Skin of body (tissue), 2 donors: ENCODE data around the gene NPIPA5. TPM values are rescaled to one million over a fixed set of nuclear protein-coding genes. Genes with fewer than 3 reads are reported as not detected.
"Not testable (repeated sequence)": the region's sequence is repeated elsewhere in the genome, so short reads cannot be mapped to it uniquely, and the experiment has no call there.

Source experiments
- DNase-seq: peaks from one replicate; lab custom pipeline; 2025; lab: John Stamatoyannopoulos, UW
- total RNA-seq: library from RNA; depleted of rRNA; stranded (reverse); fragments of >200 nt; gene quantifications from one replicate; pipeline ENCODE4 v1.2.3, GENCODE V29; 2014

Gene NPIPA5
- not detected for total RNA-seq

DNA sequence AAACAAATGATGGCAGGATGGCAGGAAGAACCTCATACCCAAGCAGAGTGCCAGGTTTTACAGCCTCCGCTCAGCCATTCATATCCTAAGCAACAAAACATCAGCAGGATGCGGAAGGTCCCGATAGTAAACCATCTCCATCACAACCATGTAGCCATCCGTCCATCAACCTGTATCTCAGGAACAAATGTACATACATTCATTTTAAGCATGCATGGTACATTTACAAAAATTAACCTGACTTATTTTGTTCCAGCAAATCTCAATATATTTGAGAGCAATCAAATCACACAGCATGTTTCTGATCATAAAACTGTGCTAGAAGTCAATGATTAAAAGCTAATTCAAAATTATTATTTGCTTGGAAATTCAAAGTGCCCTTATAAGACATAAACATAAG is at the start of gene NPIPA5:
NPIPA5 (minus strand) TSS at position 101 of the 400 bp plus-strand sequence; CDS start at position 101, 0 bp downstream.
- DNase-seq = not testable (repeated sequence)

- peak; percentile 89 for DNase-seq
Measured at GRCh38 chr16:15427648-15428239, 49.6 kb upstream of the NPIPA5 start.

DNA sequence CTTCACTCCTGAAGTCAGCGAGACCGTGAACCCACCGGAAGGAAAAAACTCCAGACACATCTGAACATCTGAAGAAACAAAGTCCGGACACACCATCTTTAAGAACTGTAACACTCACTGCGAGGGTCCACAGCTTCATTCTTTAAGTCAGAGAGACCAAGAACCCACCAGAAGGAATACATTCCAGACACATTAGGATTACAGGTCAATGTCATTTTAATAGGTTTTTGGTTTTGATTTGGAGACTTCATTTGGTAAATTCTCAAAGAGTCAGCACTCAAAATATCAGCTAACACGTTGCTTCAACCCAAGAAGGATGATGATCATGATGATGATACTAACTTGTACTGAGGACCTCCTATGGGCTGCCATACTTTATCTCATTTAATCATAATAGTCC is 48.7 kb upstream of the NPIPA5 start:
- DNase-seq = no peak

GRCh38 chr16:15425861-15426260 is 47.8 kb upstream of the NPIPA5 start:
- DNase-seq = no peak

DNA sequence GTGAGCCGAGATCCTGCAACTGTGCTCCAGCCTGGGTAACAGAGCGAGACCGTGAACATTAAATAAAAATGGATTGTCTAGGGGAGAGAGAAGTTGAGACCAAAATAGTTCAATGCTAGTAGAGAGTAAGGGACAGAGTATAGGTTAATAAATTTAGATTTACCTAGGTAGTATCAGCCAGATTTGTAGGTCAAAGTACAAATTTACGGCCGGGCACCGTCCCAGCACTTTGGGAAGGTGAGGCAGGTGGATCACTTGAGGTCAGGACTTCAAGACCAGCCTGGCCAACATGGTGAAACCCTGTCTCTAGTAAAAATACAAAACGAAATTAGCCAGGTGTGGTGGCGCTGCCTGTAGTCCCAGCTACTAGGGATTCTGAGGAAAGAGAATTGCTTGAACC is 44.1 kb upstream of the NPIPA5 start:
- no peak for DNase-seq

- not testable (repeated sequence) for DNase-seq
Measured at GRCh38 chr16:15421696-15422095, 43.6 kb upstream of the NPIPA5 start.

- no peak for DNase-seq
Measured at GRCh38 chr16:15418206-15418605, 40.1 kb upstream of the NPIPA5 start.

GRCh38 chr16:15417197-15417596 is 39.1 kb upstream of the NPIPA5 start:
- DNase-seq = no peak

- DNase-seq = no peak
Measured at GRCh38 chr16:15415511-15415985, 37.5 kb upstream of the NPIPA5 start.

- not testable (repeated sequence) for DNase-seq
Measured at GRCh38 chr16:15409476-15409875, 31.4 kb upstream of the NPIPA5 start.

DNA sequence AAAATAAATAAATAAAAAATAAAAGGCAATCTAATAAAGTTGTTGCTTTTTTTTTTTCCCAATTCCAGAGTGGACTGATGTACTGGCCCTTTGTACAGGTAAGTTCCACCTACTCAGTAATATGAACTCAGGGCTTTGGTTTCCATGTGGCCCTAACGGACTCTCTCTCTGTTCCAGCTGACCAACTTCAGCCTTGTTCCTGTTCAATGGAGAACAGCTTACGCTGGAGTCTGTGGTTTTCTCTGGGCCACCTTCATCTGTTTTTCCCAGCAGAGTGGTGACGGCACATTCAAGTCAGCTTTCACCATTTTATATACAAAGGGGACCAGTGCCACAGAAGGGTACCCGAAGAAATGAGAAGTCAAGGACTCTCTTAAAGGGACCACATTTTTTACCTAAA is 29.7 kb upstream of the NPIPA5 start:
- not testable (repeated sequence) for DNase-seq

DNA sequence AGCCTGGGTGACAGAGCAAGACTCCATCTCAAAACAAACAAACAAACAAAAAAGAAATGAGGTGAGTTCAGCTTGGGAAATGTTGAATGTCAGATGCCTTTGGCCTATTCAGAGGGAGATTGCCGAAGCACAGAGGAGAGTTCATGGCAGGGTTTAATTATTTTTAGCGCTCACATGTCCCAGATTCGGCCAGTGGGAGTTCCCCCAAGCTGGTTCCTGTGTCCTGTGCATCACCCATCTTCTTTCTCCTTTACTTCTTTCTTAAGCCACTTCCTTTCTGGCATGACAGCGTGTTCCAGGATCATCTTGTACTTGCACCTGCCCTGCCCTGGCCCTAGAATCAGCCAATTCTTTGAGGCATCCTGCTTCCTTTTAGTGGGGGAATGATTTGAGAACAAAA is 26.7 kb upstream of the NPIPA5 start:
- no peak for DNase-seq

DNA sequence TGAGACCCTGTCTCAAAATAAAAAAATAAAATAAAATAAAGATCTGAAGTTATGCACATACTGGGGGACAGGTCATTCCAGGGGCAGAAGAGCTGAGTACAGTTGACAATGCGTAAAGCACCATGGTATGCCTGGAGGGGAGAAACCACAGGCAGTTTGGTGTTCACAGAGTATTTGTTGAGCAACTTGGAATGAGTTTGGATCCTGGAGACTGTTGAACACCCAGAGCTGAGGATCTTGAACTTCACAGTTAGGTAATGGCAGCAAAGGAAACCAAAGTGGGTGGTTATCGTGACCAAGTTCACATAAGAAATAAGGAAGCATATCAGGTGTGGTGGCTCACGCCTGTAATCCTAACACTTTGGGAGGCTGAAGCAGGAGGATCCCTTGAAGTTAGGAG is 26.0 kb upstream of the NPIPA5 start:
- DNase-seq = not testable (repeated sequence)

DNA sequence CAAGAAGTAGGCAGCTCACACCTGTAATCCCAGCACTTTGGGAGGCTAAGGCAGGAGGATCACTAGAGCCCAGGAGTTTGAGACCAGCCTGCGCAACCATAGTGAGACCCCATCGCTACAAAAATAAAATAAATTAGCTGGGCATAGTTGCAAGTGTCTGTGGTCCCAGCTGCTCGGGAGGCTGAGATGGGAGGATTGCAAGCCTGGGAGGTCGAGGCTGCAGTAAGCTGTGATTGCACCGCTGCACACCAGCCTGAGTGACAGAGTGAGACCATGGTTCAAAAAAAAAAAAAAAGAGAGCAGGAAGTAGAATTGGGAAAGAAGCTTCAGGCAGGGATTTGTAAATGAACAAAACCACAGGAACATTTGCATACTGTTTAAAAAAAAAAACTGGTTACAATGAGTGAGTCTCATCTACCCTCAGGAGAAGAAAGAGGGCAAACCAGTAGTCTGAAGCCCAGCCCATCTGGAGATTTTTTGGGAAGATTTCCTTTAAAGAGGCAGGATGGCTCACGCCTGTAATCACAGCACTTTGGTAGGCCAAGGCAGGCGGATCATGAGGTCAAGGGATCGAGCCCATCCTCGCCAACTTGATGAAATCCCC is 25.4 kb upstream of the NPIPA5 start:
- no peak for DNase-seq

DNA sequence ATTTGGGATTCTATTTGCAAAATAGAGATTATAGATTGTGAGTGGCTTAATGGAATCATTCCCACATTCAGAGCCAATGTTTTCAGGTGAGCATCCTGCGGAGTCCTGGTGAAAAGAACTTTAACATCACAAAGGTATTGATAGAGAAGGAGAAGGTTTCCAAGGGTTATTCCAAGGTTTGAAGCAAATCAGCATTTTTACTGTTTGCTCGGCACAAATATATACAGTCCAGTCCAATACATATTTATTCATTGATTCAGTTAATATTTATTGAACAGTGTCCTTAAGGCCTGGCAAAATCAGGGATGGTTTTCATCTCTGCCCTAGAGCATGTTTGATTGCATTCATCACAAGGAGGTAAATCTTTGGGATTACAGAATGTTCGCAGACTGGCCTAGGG is 23.9 kb upstream of the NPIPA5 start:
- DNase-seq = no peak

DNA sequence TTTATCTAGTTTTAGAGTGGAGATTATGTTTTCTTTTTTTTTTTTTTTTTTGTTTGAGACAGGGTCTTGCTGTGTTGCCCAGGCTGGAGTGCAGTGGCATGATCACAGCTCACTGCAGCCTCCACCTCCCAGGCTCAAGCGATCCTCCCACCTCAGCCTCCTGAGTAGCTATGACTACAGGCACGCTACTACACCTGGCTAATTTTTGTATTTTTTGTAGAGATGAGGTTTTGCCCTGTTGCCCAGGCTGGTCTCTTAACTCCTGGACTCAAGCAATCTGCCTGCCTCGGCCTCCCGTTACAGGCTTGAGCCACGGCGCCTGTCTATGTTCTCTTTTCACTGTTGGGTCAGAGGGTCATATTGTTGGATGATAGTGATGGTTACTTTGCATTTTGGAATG is 22.2 kb upstream of the NPIPA5 start:
- DNase-seq = not testable (repeated sequence)

DNA sequence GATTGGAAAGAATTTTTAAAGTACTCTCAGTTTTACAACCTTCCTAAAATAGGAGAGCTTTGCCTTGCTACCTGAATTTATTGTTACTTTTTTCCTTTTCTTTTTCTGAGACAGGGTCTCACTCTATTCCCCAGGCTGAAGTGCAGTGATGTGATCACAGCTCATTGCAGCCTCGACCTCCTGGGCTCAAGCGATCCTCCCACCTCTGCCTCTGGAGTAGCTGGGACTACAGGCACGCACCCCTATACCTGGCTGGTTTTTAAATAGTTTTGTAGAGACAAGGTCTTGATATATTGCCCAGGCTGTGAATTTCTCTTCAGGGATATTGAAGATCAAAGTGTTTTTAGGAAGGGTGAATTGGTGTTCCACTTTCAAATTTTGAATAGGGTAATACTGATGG is 21.2 kb upstream of the NPIPA5 start:
- DNase-seq = no peak

DNA sequence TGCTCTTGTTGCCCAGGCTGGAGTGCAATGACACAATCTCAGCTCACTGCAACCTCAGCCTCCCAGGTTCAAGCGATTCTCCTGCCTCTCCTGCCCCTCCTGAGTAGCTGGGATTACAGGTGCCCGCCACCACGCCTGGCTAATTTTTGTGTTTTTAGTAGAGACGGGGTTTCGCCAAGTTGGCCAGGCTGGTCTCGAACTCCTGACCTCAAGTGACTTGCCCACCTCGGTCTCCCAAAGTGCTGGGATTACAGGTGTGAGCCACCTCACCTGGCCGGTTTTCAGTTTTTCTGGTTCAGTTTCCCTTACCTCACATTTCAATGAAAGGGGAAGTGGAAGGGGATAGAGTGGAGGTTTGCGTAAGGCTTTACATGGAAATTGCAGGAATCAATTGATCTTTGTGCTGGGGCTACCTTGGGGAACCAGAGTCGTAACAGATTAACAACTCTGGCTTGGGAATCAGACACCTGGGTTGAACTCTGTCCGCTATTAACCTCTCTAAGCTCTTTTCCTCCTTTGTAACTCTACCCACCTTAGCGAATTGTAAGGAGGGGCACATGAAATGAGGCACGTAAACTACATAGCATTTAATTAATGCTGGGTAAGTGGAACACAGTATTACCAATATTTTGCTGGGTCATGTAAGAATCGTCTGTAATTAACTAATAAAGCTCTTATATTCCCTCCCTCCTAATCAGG is 20.7 kb upstream of the NPIPA5 start:
- DNase-seq = no peak

DNA sequence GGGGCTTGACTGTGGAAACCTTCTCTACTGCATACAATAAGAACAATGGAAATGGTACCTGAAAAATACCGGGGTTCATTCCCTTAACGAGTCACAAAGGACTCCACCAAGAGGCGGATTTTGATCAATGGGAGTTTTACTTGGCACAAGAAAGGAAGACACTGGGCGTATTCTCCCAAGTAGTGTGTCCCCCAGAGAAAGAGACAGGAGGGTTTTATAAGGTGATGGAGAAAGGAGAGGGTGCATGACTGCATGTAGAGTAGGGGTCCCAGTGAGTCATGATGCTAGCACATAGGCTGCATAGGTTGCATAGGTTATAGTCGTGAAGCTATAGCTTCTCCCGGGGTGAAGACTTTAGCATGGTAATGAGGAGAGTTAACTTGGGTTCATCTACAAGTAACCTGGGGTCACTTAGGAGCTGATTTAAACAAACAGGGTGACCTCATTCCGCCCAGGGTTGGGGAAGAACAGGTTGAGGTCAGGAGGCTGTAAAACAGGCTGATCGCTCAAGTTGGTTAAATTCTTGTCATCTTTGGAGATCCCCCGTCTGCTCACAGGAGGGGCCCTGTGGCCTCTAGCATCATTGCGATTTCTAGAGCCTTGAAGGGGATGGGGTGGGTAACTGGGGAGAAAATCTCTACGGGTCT is 19.0 kb upstream of the NPIPA5 start:
- no peak for DNase-seq

- not testable (repeated sequence) for DNase-seq
Measured at GRCh38 chr16:15396509-15396829, 18.4 kb upstream of the NPIPA5 start.

DNA sequence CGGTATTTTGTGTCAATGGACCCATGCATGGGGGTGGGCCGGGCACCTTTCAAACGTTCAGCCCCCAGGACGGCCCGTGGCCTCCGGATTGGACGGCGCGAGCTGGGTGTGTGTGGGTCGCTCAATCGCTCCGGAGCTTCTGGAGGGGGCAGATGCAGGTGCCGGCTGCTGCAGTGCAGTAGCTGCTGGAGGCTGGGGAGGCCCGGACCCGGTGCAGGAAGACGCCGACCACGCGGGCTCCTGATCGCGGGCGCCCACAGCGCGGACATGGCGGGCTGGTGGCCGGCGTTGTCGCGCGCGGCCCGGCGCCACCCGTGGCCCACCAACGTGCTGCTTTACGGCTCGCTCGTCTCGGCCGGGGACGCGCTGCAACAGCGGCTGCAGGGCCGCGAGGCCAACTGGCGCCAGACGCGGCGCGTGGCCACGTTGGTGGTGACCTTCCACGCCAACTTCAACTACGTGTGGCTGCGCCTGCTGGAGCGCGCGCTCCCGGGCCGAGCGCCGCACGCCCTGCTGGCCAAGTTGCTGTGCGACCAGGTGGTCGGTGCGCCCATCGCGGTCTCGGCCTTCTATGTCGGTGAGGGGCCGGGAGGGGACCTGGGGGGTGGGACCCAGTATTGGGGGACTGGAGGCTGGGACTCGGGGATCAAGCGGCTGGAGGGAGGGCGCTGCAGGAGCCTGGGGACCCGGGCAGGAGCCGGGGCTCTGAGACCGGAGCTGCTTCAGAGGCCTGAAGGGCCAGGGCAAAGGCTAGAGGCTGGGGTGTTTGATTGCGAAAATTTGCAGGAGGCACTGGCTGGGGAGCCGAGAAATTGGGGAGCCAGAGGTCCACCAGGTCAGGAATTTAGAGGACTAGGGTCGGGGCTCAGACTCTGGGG is 17.8 kb upstream of the NPIPA5 start, which contains the start of gene MPV17L:
MPV17L (plus strand) TSS at position 124 of the 878 bp plus-strand sequence; CDS start at position 268, 144 bp downstream.
- DNase-seq = not testable (repeated sequence)
